ENCODE results near the gene DPP6. TPM values are rescaled to one million over a fixed set of nuclear protein-coding genes. Genes with fewer than 3 reads are reported as not detected.

DPP6 gene
- total RNA-seq, 1 donor from 2014 or later = 0.39 TPM

DNA sequence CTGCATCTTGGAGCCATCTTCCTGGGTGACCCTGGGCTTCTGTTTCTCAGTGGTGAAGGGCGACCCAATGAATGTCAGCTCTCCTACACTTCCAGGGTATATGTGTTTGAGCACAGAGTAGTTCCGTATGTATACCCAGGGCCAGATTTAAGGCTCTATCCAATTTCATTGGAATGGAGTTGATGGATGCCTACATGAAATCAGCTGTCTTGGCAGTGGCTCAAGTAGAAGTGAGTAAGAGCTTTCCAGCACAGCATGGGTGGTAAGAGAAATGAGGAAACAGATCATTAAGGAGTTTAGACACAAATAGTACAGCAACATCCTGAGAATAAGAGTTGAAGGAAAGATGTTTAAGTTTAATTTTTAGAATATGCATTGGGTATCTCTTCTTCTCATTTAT lies 517.7 kb downstream of the DPP6 start:
- H3K9me3 Mint-ChIP-seq = no peaks in the 10 kb centered on the region
- no peaks in the 10 kb centered on the region for H3K36me3 Mint-ChIP-seq

DNA sequence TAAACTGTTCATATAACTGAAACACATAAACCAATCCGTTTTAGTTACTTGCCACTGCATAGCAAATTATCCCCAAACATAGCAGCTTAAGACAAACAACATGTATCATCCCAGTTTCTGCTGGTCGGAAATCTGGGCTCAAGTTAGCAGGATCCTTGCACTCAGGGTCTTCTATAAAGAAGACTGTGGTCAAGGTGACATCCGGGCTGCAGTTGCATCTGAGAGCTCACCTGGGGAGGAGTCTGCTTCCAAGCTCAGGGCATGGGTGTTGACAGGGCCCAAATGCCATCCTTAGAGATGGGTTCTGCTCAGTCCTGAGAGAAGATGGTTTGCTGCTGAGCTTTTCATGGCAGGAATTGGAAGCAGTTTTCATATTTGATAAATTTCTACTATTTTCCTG lies 519.6 kb downstream of the DPP6 start:
- TF ChIP-seq EZH2 (IDR thresholded peaks at IDR 0.05) = no peak
- TF ChIP-seq EZH2phosphoT487 (IDR thresholded peaks at IDR 0.05) = no peak
- TF ChIP-seq, protein P1, sequence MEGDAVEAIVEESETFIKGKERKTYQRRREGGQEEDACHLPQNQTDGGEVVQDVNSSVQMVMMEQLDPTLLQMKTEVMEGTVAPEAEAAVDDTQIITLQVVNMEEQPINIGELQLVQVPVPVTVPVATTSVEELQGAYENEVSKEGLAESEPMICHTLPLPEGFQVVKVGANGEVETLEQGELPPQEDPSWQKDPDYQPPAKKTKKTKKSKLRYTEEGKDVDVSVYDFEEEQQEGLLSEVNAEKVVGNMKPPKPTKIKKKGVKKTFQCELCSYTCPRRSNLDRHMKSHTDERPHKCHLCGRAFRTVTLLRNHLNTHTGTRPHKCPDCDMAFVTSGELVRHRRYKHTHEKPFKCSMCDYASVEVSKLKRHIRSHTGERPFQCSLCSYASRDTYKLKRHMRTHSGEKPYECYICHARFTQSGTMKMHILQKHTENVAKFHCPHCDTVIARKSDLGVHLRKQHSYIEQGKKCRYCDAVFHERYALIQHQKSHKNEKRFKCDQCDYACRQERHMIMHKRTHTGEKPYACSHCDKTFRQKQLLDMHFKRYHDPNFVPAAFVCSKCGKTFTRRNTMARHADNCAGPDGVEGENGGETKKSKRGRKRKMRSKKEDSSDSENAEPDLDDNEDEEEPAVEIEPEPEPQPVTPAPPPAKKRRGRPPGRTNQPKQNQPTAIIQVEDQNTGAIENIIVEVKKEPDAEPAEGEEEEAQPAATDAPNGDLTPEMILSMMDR (IDR thresholded peaks at IDR 0.05) = no peak
- DNase-seq (ENCODE audit: low spot score) = no peak
- Mint-ChIP-seq H3K9me3 (no peaks in the 10 kb centered on the region), H3K27me3 (ENCODE audit: insufficient read depth, low read depth) (peaks cover under 1% of the 10 kb centered on the region), H3K4me3 (no peak overlapping the region), H3K4me1 (peaks cover 2% of the 10 kb centered on the region), H3K36me3 (no peaks in the 10 kb centered on the region), H3K27ac (no peak overlapping the region)
- Histone ChIP-seq H4K20me1 (ENCODE audit: low read depth) (no peaks in the 10 kb centered on the region), H3K9me3 (ENCODE audit: low read depth) (no peaks in the 10 kb centered on the region), H3K9ac (no peak overlapping the region), H3K4me2 (no peak overlapping the region), H3K4me1 (peaks cover 8% of the 10 kb centered on the region), H2AFZ (replicated peaks) (no peak overlapping the region), H3K79me2 (ENCODE audit: low read depth) (no peaks in the 10 kb centered on the region), H3K27me3 (no peaks in the 10 kb centered on the region), H3K36me3 (no peaks in the 10 kb centered on the region), H3K4me3 (no peak overlapping the region), H3K27ac (no peak overlapping the region), H3F3A (ENCODE audit: low read depth) (peaks cover 10% of the 10 kb centered on the region)

More for the DNA sequence above, 517.7 kb downstream of the DPP6 start:
- Histone ChIP-seq H3K9ac (no peak overlapping the region), H3K36me3 (no peaks in the 10 kb centered on the region), H3K79me2 (ENCODE audit: low read depth) (no peaks in the 10 kb centered on the region), H3K9me3 (ENCODE audit: low read depth) (no peaks in the 10 kb centered on the region), H3K27me3 (no peaks in the 10 kb centered on the region), H4K20me1 (ENCODE audit: low read depth) (no peaks in the 10 kb centered on the region), H3K4me3 (no peak overlapping the region), H3K4me1 (peaks cover 8% of the 10 kb centered on the region), H2AFZ (replicated peaks) (no peak overlapping the region), H3K27ac (no peak overlapping the region), H3F3A (ENCODE audit: low read depth) (peaks cover 6% of the 10 kb centered on the region), H3K4me2 (no peak overlapping the region)
- no peak for DNase-seq (ENCODE audit: low spot score)
- no peaks in the 10 kb centered on the region for H3K4me1 Mint-ChIP-seq
- no peak overlapping the region for H3K27ac Mint-ChIP-seq
- no peak for TF ChIP-seq EZH2phosphoT487 (IDR thresholded peaks at IDR 0.05)
- no peaks in the 10 kb centered on the region for H3K27me3 Mint-ChIP-seq (ENCODE audit: insufficient read depth, low read depth)
- H3K4me3 Mint-ChIP-seq = no peak overlapping the region

DNA sequence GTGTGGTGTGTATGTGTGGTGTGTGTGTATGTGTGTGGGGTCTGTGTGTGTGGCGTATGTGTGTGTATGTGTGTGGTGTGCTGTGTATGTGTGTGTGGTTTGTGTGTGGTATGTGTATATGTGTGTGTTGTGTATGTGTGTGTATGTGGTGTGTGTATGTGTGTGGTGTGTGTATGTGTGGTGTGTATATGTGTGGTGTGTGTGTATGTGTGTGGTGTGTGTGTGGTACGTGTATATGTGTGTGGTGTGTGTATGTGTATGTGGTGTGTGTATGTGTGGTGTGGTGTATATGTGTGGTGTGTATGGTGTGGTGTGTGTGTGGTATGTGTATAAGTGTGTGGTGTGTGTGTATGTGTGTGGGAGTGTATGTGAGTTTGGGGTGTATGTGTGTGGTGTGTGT lies 522.0 kb downstream of the DPP6 start:
- Histone ChIP-seq H3K4me1 (no peaks in the 10 kb centered on the region), H3K27me3 (no peaks in the 10 kb centered on the region), H3K27ac (no peak overlapping the region), H3K4me2 (no peak overlapping the region), H2AFZ (replicated peaks) (no peak overlapping the region), H3K36me3 (no peaks in the 10 kb centered on the region), H3K4me3 (no peak overlapping the region), H3F3A (ENCODE audit: low read depth) (peaks cover 10% of the 10 kb centered on the region), H3K79me2 (ENCODE audit: low read depth) (no peaks in the 10 kb centered on the region), H3K9ac (no peak overlapping the region), H4K20me1 (ENCODE audit: low read depth) (no peaks in the 10 kb centered on the region), H3K9me3 (ENCODE audit: low read depth) (no peaks in the 10 kb centered on the region)
- H3K4me1 Mint-ChIP-seq = peaks cover 2% of the 10 kb centered on the region
- no peak for DNase-seq (ENCODE audit: low spot score)
- TF ChIP-seq, protein P1 (IDR thresholded peaks at IDR 0.05) = no peak
- no peak for TF ChIP-seq EZH2phosphoT487 (IDR thresholded peaks at IDR 0.05)
- no peak for TF ChIP-seq EZH2 (IDR thresholded peaks at IDR 0.05)
- H3K4me3 Mint-ChIP-seq = no peak overlapping the region
- peaks cover 3% of the 10 kb centered on the region for H3K27me3 Mint-ChIP-seq (ENCODE audit: insufficient read depth, low read depth)
- H3K9me3 Mint-ChIP-seq = no peaks in the 10 kb centered on the region
- H3K27ac Mint-ChIP-seq = no peak overlapping the region
- no peaks in the 10 kb centered on the region for H3K36me3 Mint-ChIP-seq

DNA sequence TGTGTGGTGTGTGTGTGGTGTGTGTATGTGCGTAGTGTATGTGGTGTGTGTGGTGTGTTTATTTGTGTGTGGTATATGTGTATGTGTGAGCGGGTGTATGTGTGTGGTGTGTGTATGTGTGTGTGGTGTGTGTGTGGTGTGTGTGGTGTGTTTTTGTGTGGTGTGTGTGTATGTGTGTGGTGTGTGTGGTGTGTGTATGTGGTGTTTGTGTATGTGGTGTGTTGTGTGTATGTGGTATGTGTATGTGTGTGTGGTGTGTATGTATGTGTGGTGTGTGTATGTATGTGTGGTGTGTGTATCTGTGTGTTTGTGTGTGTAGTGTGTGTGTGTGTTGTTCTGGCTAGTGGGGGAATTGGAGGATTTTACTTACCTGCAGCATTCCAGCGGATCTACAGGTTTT lies 523.3 kb downstream of the DPP6 start:
- no peaks in the 10 kb centered on the region for H3K27me3 ChIP-seq
- TF ChIP-seq, protein P1 (IDR thresholded peaks at IDR 0.05) = no peak
- TF ChIP-seq EZH2 (IDR thresholded peaks at IDR 0.05) (no peak), EZH2phosphoT487 (IDR thresholded peaks at IDR 0.05) (no peak)
- DNase-seq (ENCODE audit: low spot score) = no peak
- H3K27ac ChIP-seq = no peak overlapping the region
- H3K9me3 Mint-ChIP-seq = no peaks in the 10 kb centered on the region
- no peak overlapping the region for H3K9ac ChIP-seq
- no peak overlapping the region for H3K4me2 ChIP-seq
- no peak overlapping the region for H3K27ac Mint-ChIP-seq
- H3K4me1 Mint-ChIP-seq = peaks cover 2% of the 10 kb centered on the region
- no peaks in the 10 kb centered on the region for H3K36me3 ChIP-seq
- H4K20me1 ChIP-seq (ENCODE audit: low read depth) = no peaks in the 10 kb centered on the region
- no peaks in the 10 kb centered on the region for H3K79me2 ChIP-seq (ENCODE audit: low read depth)
- no peaks in the 10 kb centered on the region for H3K9me3 ChIP-seq (ENCODE audit: low read depth)
- no peaks in the 10 kb centered on the region for H3K36me3 Mint-ChIP-seq
- H3K4me3 Mint-ChIP-seq = no peak overlapping the region
- H3K4me1 ChIP-seq = no peaks in the 10 kb centered on the region
- no peak overlapping the region for H2AFZ ChIP-seq (replicated peaks)
- no peak overlapping the region for H3K4me3 ChIP-seq
- peaks cover 10% of the 10 kb centered on the region for H3F3A ChIP-seq (ENCODE audit: low read depth)
- H3K27me3 Mint-ChIP-seq (ENCODE audit: insufficient read depth, low read depth) = peaks cover 3% of the 10 kb centered on the region

Measured in neural progenitor cell (in vitro differentiated cells).